ENCODE results near the gene ARMC9.

- TF ChIP-seq POLR2A (IDR thresholded peaks at IDR 0.05; ENCODE audit: borderline replicate concordance, extremely low read depth, insufficient read depth, insufficient read length) (no peak), CTCF (IDR thresholded peaks at IDR 0.05 in 2 of 3, conservative IDR thresholded peaks at IDR 0.05 in 1 of 3; ENCODE audit: borderline replicate concordance in 1 of 3, insufficient read depth in 1 of 3, low read depth in 2 of 3, low read length in 2 of 3) (no peak), EZH2 (IDR thresholded peaks at IDR 0.05) (no peak), REST (IDR thresholded peaks at IDR 0.05; ENCODE audit: low read depth) (no peak), RAD21 (IDR thresholded peaks at IDR 0.05; ENCODE audit: low read depth) (no peak), TCF7L2 (IDR thresholded peaks at IDR 0.05; ENCODE audit: borderline replicate concordance, extremely low read depth, insufficient read depth, insufficient read length) (no peak), MAX (IDR thresholded peaks at IDR 0.05) (no peak), POLR2AphosphoS5 (IDR thresholded peaks at IDR 0.05; ENCODE audit: low read depth, low read length) (no peak), SIN3A (IDR thresholded peaks at IDR 0.05; ENCODE audit: low read depth) (no peak)
Measured at GRCh38 chr2:231286964-231287363, 88.5 kb downstream of the ARMC9 start.
